Small intestine (tissue), 7 donors: ENCODE results near the gene TYROBP. TPM values are rescaled to one million over a fixed set of nuclear protein-coding genes. Genes with fewer than 3 reads are reported as not detected.
A peak's percentile ranks its signal among the peaks of the same experiment; 100 is the strongest.

ENCODE experiments used
- DNase-seq, 2 donors: peaks; one replicate each; pipeline versions ENCODE4 v3.0.0 to v3.0.0-alpha.2; 2013
- FAIRE-seq: peaks from 2 replicates; lab custom pipeline; 2012; peaks lifted over from hg19 to GRCh38; lab: Jason Lieb, UNC
- H3K27ac ChIP-seq, 3 donors: one replicate each; pipeline ENCODE4 v1.5.1; 2013; ENCODE audit warnings: low read length in 2 of 3, mild to moderate bottlenecking in 2 of 3, control low read depth in 1 of 3, inconsistent platforms in 1 of 3, low read depth in 1 of 3, moderate library complexity in 1 of 3
- H3K27me3 ChIP-seq, 3 donors: one replicate each; pipeline ENCODE4 v1.6.1; 2013; ENCODE audit warnings: low read length in 3 of 3, inconsistent platforms in 1 of 3; ENCODE audit not compliant: control insufficient read depth in 3 of 3, insufficient read depth in 3 of 3
- H3K36me3 ChIP-seq, 3 donors: one replicate each; pipeline ENCODE4 v1.6.1; 2013; ENCODE audit warnings: low read length in 3 of 3, inconsistent platforms in 1 of 3, low read depth in 1 of 3, mild to moderate bottlenecking in 1 of 3, moderate library complexity in 1 of 3; ENCODE audit not compliant: control insufficient read depth in 3 of 3, insufficient read depth in 2 of 3
- H3K4me1 ChIP-seq, 3 donors: one replicate each; pipeline ENCODE4 v1.6.1; 2013; ENCODE audit warnings: low read length in 2 of 3, inconsistent platforms in 1 of 3, low read depth in 1 of 3, mild to moderate bottlenecking in 1 of 3, moderate library complexity in 1 of 3; ENCODE audit not compliant: control insufficient read depth in 3 of 3, insufficient read depth in 2 of 3
- H3K4me3 ChIP-seq, 3 donors: one replicate each; pipeline ENCODE4 v1.5.1; 2013; ENCODE audit warnings: low read length in 3 of 3, control low read depth in 1 of 3, inconsistent platforms in 1 of 3, low read depth in 1 of 3, mild to moderate bottlenecking in 1 of 3, moderate library complexity in 1 of 3
- H3K9me3 ChIP-seq, 2 donors: one replicate each; pipeline ENCODE4 v1.6.1; 2013; ENCODE audit warnings: low read depth in 1 of 2, low read length in 1 of 2; ENCODE audit not compliant: control insufficient read depth in 2 of 2, insufficient read depth in 1 of 2
- whole genome bisulfite sequencing, 3 donors: extraction: QIAGEN DNeasy Blood & Tissue Kit; methylation state at CpG; one replicate each; pipeline ENCODE4 v1.1.7; 2013; 5-methylcytosine and 5-hydroxymethylcytosine counted together
- polyA plus RNA-seq, 4 donors: library from polyadenylated mRNA; stranded (reverse) in 3 of 4; unstranded in 1 of 4; fragments of 200-250 nt in 3 of 4; fragments of 120-200 nt in 1 of 4; gene quantifications; one replicate each; pipeline versions ENCODE4 v1.2.1 to v1.2.3, GENCODE V29; 2013
- donor health status: healthy with polysubstance abuse.
- donor health status: control.
- donor health status: control.
- donor health status: Bipolar disorder and iron deficiency.
- donor health status: healthy.

TYROBP gene
- polyA plus RNA-seq, 4 donors: 15.9 to 128 (median 63.8) TPM

- peak within 1 kb of the TSS in 1 of 3 donors; percentile 34 for H3K4me3 ChIP-seq
- H3K36me3 ChIP-seq: peaks cover 0 to 12% (median 0%) of the 10 kb centered on the region in 3 donors
- FAIRE-seq: no peak
- peaks cover 0 to 9% (median 0%) of the 10 kb centered on the region in 3 donors for H3K4me1 ChIP-seq
- 27 to 29% (median 28%) methylated on average over 6 of the region's 6 CpGs for WGBS, 3 donors
- no peaks in the 10 kb centered on the region for H3K9me3 ChIP-seq
- H3K27ac ChIP-seq: peak within 1 kb of the TSS in 2 of 3 donors; percentile 34 to 79
- peak in 1 of 2 donors; percentile 31 for DNase-seq
- H3K27me3 ChIP-seq: peaks cover 0 to 24% (median 0%) of the 10 kb centered on the region in 3 donors
Measured at GRCh38 chr19:35901854-35902661, 6.0 kb downstream of the TYROBP start, which contains the start of gene HCST. Gene HCST, plus strand, starts transcription at chr19:35902529. Its CDS starts 65 bp downstream, at chr19:35902594.

GRCh38 chr19:35901055-35901644 lies 6.9 kb downstream of the TYROBP start:
- DNase-seq: no peak
- peaks cover 0 to 21% (median 3%) of the 10 kb centered on the region in 3 donors for H3K36me3 ChIP-seq

GRCh38 chr19:35899547-35900214 lies 8.4 kb downstream of the TYROBP start:
- WGBS, 3 donors: 0 to 1% (median 1%) methylated on average over 26 to 42 of the region's 43 CpGs
- DNase-seq (peak; percentile 89 to 91), FAIRE-seq (no peak)
- H3K27ac ChIP-seq: peak overlapping the region; percentile 66 to 77 (median 73)
- no peaks in the 10 kb centered on the region for H3K9me3 ChIP-seq
- peaks cover 0 to 9% (median 0%) of the 10 kb centered on the region in 3 donors for H3K4me1 ChIP-seq
- peaks cover 0 to 24% (median 0%) of the 10 kb centered on the region in 3 donors for H3K27me3 ChIP-seq
- H3K36me3 ChIP-seq: peaks cover 0 to 32% (median 3%) of the 10 kb centered on the region in 3 donors
- H3K4me3 ChIP-seq: peak overlapping the region; percentile 51 to 74 (median 61)

More at GRCh38 chr19:35901055-35901644, 6.9 kb downstream of the TYROBP start:
- peaks cover 0 to 24% (median 0%) of the 10 kb centered on the region in 3 donors for H3K27me3 ChIP-seq
- no peak for FAIRE-seq
- WGBS, 3 donors: 48 to 69% (median 60%) methylated on average over 2 of the region's 2 CpGs
- no peaks in the 10 kb centered on the region for H3K9me3 ChIP-seq
- no peak overlapping the region for H3K4me3 ChIP-seq
- peak overlapping the region in 1 of 3 donors; percentile 73 for H3K27ac ChIP-seq
- H3K4me1 ChIP-seq: peaks cover 0 to 9% (median 0%) of the 10 kb centered on the region in 3 donors

- peaks cover 0 to 17% (median 0%) of the 10 kb centered on the region in 3 donors for H3K27me3 ChIP-seq
- no peak for DNase-seq
- peaks cover 0 to 42% (median 3%) of the 10 kb centered on the region in 3 donors for H3K36me3 ChIP-seq
- peaks cover 0 to 9% (median 0%) of the 10 kb centered on the region in 3 donors for H3K4me1 ChIP-seq
- H3K4me3 ChIP-seq: peak overlapping the region; percentile 51 to 74 (median 61)
- 6 to 7% (median 7%) methylated on average over 15 to 17 of the region's 17 CpGs for WGBS, 3 donors
- H3K27ac ChIP-seq: peak overlapping the region; percentile 45 to 77 (median 73)
- no peaks in the 10 kb centered on the region for H3K9me3 ChIP-seq
- no peak for FAIRE-seq
Measured at GRCh38 chr19:35898499-35898809, 9.6 kb downstream of the TYROBP start.

- DNase-seq: no peak
- H3K9me3 ChIP-seq: no peaks in the 10 kb centered on the region
- no peak for FAIRE-seq
- peaks cover 0 to 9% (median 0%) of the 10 kb centered on the region in 3 donors for H3K4me1 ChIP-seq
- WGBS, 3 donors: 90 to 91% (median 90%) methylated on average over 13 of the region's 13 CpGs
- H3K4me3 ChIP-seq: peak overlapping the region in 2 of 3 donors; percentile 61 to 74
- peaks cover 0 to 14% (median 0%) of the 10 kb centered on the region in 3 donors for H3K27me3 ChIP-seq
- peaks cover 0 to 44% (median 5%) of the 10 kb centered on the region in 3 donors for H3K36me3 ChIP-seq
- H3K27ac ChIP-seq: peak overlapping the region in 1 of 3 donors; percentile 73
Measured at GRCh38 chr19:35897706-35898451, 10.2 kb downstream of the TYROBP start.

GRCh38 chr19:35896643-35897040 lies 11.5 kb downstream of the TYROBP start:
- FAIRE-seq (no peak), DNase-seq (no peak)
- no peak overlapping the region for H3K27ac ChIP-seq
- no peaks in the 10 kb centered on the region for H3K9me3 ChIP-seq
- H3K27me3 ChIP-seq: peaks cover 0 to 5% (median 0%) of the 10 kb centered on the region in 3 donors
- WGBS, 3 donors: 94 to 95% (median 94%) methylated on average over 13 of the region's 13 CpGs
- H3K4me3 ChIP-seq: no peak overlapping the region
- H3K4me1 ChIP-seq: peaks cover 0 to 9% (median 0%) of the 10 kb centered on the region in 3 donors
- H3K36me3 ChIP-seq: peaks cover 0 to 50% (median 9%) of the 10 kb centered on the region in 3 donors

- Histone ChIP-seq H3K4me1 (peaks cover 0 to 9% (median 0%) of the 10 kb centered on the region in 3 donors), H3K9me3 (no peaks in the 10 kb centered on the region), H3K27me3 (peaks cover 0 to 2% (median 0%) of the 10 kb centered on the region in 3 donors), H3K4me3 (no peak overlapping the region), H3K27ac (no peak overlapping the region), H3K36me3 (peaks cover 0 to 50% (median 9%) of the 10 kb centered on the region in 3 donors)
- WGBS, 3 donors: 91% methylated on average over 21 of the region's 21 CpGs
- DNase-seq: no peak
- FAIRE-seq: no peak
Measured at GRCh38 chr19:35895911-35896642, 12.0 kb downstream of the TYROBP start.
